Measurements from ENCODE around the gene PLA2G5.

The PLA2G5 gene

GRCh38 chr1:20093940-20094391 lies 24.0 kb downstream of the PLA2G5 start:
- Histone ChIP-seq H3K36me3 (ENCODE audit: control insufficient read depth, insufficient read depth, low read length) (no peaks in the 10 kb centered on the region), H3K27me3 (replicated peaks; ENCODE audit: control insufficient read depth, insufficient read depth, low read length) (no peaks in the 10 kb centered on the region), H3K4me3 (replicated peaks; ENCODE audit: low read depth, low read length) (no peak overlapping the region)
- no peak for DNase-seq (ENCODE audit: extremely low read depth, insufficient read length)
- TF ChIP-seq CTCF (IDR thresholded peaks at IDR 0.05; ENCODE audit: insufficient read depth, low read length, poor library complexity, severe bottlenecking) = no peak

GRCh38 chr1:20095564-20096434 lies 25.8 kb downstream of the PLA2G5 start:
- no peaks in the 10 kb centered on the region for H3K27me3 ChIP-seq (replicated peaks; ENCODE audit: control insufficient read depth, insufficient read depth, low read length)
- H3K36me3 ChIP-seq (ENCODE audit: control insufficient read depth, insufficient read depth, low read length) = no peaks in the 10 kb centered on the region
- TF ChIP-seq CTCF (IDR thresholded peaks at IDR 0.05; ENCODE audit: insufficient read depth, low read length, poor library complexity, severe bottlenecking) = no peak
- H3K4me3 ChIP-seq (replicated peaks; ENCODE audit: low read depth, low read length) = no peak overlapping the region
- no peak for DNase-seq (ENCODE audit: extremely low read depth, insufficient read length)

- no peaks in the 10 kb centered on the region for H3K36me3 ChIP-seq (ENCODE audit: control insufficient read depth, insufficient read depth, low read length)
- DNase-seq (ENCODE audit: extremely low read depth, insufficient read length) = no peak
- TF ChIP-seq CTCF (IDR thresholded peaks at IDR 0.05; ENCODE audit: insufficient read depth, low read length, poor library complexity, severe bottlenecking) = no peak
- H3K27me3 ChIP-seq (replicated peaks; ENCODE audit: control insufficient read depth, insufficient read depth, low read length) = no peaks in the 10 kb centered on the region
- H3K4me3 ChIP-seq (replicated peaks; ENCODE audit: low read depth, low read length) = no peak overlapping the region
Observed at GRCh38 chr1:20096840-20097447, 26.9 kb downstream of the PLA2G5 start.

- DNase-seq (ENCODE audit: extremely low read depth, insufficient read length) = no peak
- TF ChIP-seq CTCF (IDR thresholded peaks at IDR 0.05; ENCODE audit: insufficient read depth, low read length, poor library complexity, severe bottlenecking) = no peak
- Histone ChIP-seq H3K36me3 (ENCODE audit: control insufficient read depth, insufficient read depth, low read length) (no peaks in the 10 kb centered on the region), H3K27me3 (replicated peaks; ENCODE audit: control insufficient read depth, insufficient read depth, low read length) (no peaks in the 10 kb centered on the region), H3K4me3 (replicated peaks; ENCODE audit: low read depth, low read length) (no peak overlapping the region)
Observed at GRCh38 chr1:20099533-20099932, 29.5 kb downstream of the PLA2G5 start.

- H3K27me3 ChIP-seq (replicated peaks; ENCODE audit: control insufficient read depth, insufficient read depth, low read length) = no peaks in the 10 kb centered on the region
- no peaks in the 10 kb centered on the region for H3K36me3 ChIP-seq (ENCODE audit: control insufficient read depth, insufficient read depth, low read length)
- peak; percentile 36 for DNase-seq (ENCODE audit: extremely low read depth, insufficient read length)
- H3K4me3 ChIP-seq (replicated peaks; ENCODE audit: low read depth, low read length) = no peak overlapping the region
- TF ChIP-seq CTCF (IDR thresholded peaks at IDR 0.05; ENCODE audit: insufficient read depth, low read length, poor library complexity, severe bottlenecking) = peak; percentile 85
Observed at GRCh38 chr1:20100632-20101355, 30.8 kb downstream of the PLA2G5 start.

Measured in GM06990 (cell line).